Adipose tissue (tissue), 3 donors: Measurements from ENCODE around the gene TXNDC5. TPM values are rescaled to one million over a fixed set of nuclear protein-coding genes. Genes with fewer than 3 reads are reported as not detected.
"Not testable (repeated sequence)": the region's sequence is repeated elsewhere in the genome, so short reads cannot be mapped to it uniquely, and the experiment has no call there.

Experiments
- H3K27ac ChIP-seq: one replicate; pipeline ENCODE4 v1.5.1; 2013; ENCODE audit warnings: low read depth, low read length
- WGBS, 3 donors: extraction: QIAGEN DNeasy Blood & Tissue Kit; methylation state at CpG; one replicate each; pipeline ENCODE4 v1.1.7; 2013; 5-methylcytosine and 5-hydroxymethylcytosine counted together
- polyA plus RNA-seq, 3 donors: library from polyadenylated mRNA; stranded (reverse); fragments of 200-250 nt; gene quantifications; one replicate each; pipeline ENCODE4 v1.2.3, GENCODE V29; 2013
- donor health status: healthy with polysubstance abuse.
- donor health status: Bipolar disorder and iron deficiency.
- donor health status: healthy.

The TXNDC5 gene
- polyA plus RNA-seq, 3 donors = 88.6 to 123 (median 105) TPM

DNA sequence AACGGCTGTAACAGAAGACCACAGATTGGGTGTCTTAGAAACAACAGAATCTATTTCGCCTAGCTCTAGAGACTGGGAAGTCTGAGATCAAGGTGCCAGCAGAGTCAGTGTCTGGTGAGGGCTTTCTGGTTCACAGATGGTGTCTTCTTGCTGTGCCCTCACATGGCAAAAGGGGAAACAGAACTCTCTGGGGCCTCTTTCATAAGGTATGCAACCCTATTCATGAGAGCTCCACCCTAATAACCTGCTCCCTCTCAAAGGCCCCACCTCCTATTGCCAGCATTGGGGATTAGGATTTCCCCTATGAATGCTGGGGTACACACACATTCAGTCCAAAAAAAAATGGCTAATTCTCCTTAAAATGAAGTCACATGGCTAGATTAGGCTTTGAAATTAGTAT, 10.0 kb downstream of the TXNDC5 start:
- 72 to 92% (median 91%) methylated on average over 2 of the region's 2 CpGs for WGBS, 3 donors
- H3K27ac ChIP-seq = no peak overlapping the region

DNA sequence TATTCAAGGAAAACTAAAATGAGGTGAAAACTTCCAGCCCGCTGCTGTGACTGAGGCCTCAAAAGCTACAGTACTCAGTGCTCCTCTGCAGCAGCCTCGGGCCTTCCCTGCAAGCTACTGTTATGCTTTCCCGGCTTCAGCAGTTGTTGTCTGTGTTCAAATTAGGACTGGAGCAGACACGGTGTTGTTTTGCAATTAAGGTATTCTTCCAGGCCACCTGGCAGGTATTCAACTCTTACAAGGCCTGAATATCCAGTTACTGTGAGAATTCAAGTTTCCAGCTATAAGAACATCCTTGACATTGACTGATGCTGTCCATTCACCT, 10.7 kb downstream of the TXNDC5 start:
- WGBS, 3 donors = 52 to 81% (median 75%) methylated on average over 4 of the region's 4 CpGs
- H3K27ac ChIP-seq = no peak overlapping the region

DNA sequence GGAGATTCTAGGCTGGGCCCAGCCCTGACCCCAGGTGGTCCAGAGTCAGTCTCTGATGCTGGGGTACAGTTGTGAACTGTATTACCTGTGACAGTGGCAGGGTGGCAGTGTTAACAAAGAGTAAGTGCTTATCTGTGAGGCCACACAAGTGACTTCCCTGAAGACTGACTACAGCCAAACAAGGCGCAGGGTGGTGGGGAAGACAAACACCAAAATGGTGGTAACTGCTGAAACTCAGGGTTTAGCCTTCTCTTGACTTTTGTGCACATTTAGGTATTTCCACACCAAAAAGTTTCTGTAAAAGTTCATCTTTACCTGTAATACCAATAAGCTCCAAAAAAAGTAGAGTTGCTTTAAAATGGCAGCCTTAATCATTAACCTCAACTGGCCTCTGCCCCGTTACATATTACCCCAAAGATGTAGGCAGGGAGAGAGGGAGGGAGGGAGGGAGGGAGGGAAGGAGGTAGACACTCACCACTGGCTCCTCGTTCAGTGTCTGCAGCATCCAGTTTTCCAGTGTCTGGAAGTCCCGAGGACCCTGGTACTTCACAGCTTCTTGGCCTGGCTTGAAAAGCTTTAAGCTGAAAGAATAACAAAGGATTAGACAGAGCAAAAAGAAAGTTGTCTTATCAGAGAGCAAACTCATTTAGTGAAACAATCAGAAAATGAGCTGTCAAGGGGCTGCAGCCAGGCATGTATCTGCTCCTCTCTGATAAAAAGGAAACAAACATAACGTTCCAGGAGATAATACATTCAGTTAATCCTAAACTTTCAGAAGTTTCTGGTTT, 11.3 kb downstream of the TXNDC5 start:
- WGBS, 3 donors = 48 to 88% (median 77%) methylated on average over 5 of the region's 5 CpGs
- H3K27ac ChIP-seq = no peak overlapping the region

- WGBS, 3 donors = 86 to 93% (median 91%) methylated on average over 8 of the region's 8 CpGs
- not testable (repeated sequence) for H3K27ac ChIP-seq
These were observed 12.4 kb downstream of the TXNDC5 start for GRCh38 chr6:7898193-7898586.

DNA sequence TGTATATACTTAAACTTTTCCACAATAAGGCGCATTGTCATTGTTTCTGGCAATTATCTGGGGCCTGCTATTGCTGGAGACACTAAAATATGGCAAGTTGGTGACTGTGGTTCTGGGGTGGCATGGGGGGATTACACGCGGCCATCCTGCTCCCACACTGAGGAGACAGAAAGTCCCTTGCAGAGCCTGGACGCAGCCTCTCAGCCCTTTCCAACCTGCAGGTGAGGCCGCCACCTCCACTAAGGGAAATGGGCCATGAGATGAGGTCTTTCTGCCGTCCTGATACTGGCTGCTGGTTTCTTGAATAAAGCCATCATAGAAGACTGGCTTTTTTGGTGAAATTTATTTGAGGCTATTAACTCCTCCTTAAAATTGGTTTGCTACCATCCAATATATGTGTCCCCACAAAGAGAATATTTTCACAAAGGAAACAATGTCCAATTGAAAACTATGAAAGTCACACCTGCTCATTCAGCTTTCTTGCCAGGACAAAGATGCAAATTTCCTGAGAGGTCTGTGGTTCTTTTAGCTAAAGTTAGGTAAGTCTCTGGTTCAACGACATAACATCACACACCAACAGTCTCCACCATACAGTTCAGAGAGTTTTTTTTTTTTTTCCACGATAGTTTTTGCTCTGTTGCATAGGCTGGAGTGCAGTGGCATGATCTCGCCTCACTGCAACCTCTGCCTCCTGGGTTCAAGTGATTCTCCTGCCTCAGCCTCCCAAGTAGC, 13.0 kb downstream of the TXNDC5 start:
- 89 to 94% (median 92%) methylated on average over 9 of the region's 9 CpGs for WGBS, 3 donors
- no peak overlapping the region for H3K27ac ChIP-seq

- H3K27ac ChIP-seq = no peak overlapping the region
- 90 to 95% (median 91%) methylated on average over 6 of the region's 6 CpGs for WGBS, 3 donors
These were observed 14.1 kb downstream of the TXNDC5 start for GRCh38 chr6:7896465-7896987.

DNA sequence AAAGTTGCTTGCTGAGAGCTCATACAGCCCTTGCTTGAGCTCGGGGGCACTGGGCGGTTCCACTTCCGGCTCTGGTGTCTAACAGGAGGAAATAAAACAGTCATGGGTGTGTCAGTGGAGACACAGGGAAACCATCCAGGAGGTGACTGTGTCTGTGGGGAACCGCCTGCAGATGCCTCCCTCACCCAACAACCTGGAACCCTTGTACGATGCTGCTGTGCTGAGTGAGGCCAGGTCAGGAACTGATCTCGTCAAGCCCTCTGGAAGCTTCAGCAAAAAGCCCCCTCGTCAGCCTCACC, 15.5 kb downstream of the TXNDC5 start:
- H3K27ac ChIP-seq = no peak overlapping the region
- 76 to 91% (median 79%) methylated on average over 7 of the region's 7 CpGs for WGBS, 3 donors

DNA sequence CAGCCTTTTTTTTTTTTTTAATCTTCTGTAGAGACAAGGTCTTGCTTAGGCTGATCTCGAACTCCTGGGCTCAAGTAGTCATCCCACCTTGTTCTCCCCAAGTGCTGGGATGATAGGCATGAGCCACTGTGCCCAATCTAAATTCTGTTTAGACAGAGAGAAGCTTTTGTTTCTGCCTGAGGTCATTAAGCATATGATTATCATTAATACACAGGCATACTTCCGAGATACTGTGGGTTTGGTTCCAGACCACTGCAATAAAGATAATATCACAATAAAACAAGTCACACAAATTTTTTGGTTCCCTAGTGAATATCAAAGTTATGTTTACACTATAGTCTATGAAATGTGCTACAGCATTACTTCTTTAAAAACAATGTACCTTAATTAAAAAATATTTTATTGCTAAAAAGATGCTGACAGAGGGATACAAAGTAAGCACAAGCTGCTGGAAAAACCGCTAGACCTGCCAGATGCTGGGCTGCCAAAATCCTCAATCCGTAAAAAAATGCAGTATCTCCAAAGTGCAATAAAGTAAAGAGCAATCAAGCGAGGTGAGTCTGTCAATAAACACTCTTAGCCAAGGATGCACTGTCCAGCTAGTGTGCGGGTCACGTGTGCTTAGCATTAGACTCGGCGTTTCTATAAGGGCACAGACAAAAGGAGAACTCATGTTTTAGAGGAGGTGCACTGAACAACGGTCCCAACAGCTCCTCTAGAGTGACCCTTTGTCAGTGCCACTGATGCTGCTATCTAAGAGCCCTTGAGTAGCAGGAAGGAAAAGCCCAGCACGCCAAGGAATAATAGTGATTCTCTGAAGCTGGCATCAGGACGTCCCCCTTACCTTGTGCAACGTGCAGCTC, 16.1 kb downstream of the TXNDC5 start:
- 81 to 88% (median 82%) methylated on average over 13 of the region's 13 CpGs for WGBS, 3 donors
- no peak overlapping the region for H3K27ac ChIP-seq

DNA sequence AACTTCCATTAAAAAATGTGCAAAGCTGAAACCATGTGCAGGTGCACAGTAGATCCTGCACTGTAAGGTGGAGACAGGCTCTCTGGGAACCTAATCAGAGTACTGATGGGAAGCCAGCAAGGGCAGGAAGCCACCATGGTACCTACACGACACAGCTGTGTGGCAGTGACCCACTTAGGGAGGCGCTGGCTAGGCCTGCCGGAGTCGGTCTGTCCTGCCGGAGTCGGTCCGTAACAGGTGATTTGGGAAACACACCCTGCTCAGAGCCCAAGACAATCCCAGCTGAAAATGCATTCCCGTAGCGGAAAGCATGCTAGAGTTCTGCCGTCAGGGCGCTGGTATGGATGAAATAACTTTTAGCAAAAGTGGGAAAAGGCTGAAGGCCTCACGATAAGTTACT, 17.2 kb downstream of the TXNDC5 start:
- WGBS, 3 donors = 92 to 96% (median 94%) methylated on average over 12 of the region's 12 CpGs
- H3K27ac ChIP-seq = no peak overlapping the region

- WGBS, 3 donors = 92 to 97% (median 93%) methylated on average over 4 of the region's 4 CpGs
- H3K27ac ChIP-seq = not testable (repeated sequence)
These were observed 18.2 kb downstream of the TXNDC5 start for GRCh38 chr6:7892367-7892766.

DNA sequence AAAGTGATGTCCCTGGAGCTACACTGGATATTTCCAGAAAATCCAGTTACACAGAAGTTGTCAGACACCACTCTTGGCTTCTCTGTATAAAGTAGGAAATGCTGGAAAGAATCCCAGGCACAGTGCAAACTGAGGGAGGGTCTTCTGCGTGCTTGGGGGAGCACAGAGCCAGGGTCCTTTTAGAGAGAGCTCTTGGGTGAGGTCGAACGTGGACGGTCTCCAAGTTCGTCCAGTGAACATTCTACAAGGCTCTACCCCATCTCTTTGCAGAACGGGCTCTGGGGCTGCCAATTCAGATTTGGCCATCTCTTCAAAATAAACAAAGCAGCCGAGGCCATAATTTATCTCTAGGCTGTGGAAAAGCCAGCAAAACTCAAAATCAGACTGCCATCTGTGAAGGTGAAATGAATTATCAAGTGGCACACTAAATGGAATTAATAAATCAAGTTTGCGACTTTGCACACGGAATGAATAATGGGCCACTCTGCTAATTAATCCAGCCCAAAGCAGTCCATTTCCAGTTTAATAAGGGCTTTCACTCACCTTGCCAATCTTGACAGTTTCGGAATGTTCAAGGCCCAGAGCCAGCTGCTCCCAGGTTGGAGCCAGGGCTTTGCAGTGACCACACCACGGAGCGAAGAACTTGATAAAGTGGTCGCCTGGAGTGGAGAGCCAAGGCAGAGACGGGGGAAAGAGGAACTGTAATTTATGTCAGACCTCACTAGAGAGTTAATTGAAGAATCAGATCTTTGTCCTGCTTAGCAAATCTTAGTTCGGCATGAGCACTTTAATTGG, 19.3 kb downstream of the TXNDC5 start:
- H3K27ac ChIP-seq = no peak overlapping the region
- 73 to 86% (median 83%) methylated on average over 15 of the region's 15 CpGs for WGBS, 3 donors

DNA sequence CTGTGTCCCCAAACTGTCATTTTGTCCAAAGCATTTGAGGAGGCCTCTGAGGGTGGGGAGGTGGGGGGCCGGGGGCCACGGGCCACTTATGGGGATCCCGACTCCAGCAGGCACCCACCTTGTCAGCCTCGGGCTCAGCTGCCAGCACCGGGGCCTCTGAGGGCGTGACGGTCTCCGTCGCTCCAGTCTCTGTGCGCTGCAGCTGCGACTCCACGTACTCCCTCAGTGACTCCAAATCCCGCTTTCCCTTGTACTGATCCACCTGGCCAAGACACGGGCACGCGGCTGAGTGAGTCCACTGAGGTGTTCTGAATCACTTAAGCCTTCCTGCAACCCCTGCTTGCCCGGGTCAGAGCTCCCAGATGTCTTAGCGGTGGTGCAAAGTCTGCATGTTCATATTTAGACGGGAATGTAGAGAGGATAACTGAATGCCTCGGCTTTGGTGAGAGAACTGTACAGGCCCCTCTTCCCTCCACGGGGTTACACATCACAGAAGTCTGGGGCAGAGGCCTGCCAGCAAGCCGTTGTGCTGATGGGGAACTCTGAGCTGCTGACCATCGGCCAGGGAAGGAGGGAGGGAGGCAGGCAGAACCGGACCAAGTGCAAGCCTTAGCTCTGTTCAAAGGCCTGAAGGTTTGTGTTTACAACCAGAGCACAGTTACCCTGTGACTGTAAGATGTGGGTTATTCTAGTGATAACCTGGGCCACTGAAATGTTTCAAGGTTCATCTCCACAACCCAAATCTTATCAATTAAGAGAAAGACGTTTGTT, 21.8 kb downstream of the TXNDC5 start:
- H3K27ac ChIP-seq = no peak overlapping the region
- WGBS, 3 donors = 89 to 94% (median 91%) methylated on average over 25 of the region's 25 CpGs

GRCh38 chr6:7887278-7887991, 23.2 kb downstream of the TXNDC5 start:
- H3K27ac ChIP-seq = no peak overlapping the region
- 94 to 95% (median 94%) methylated on average over 21 of the region's 21 CpGs for WGBS, 3 donors

- H3K27ac ChIP-seq = no peak overlapping the region
- 91 to 98% (median 95%) methylated on average over 3 of the region's 3 CpGs for WGBS, 3 donors
These were observed 24.5 kb downstream of the TXNDC5 start for GRCh38 chr6:7886132-7886531.

- 86 to 92% (median 90%) methylated on average over 8 of the region's 8 CpGs for WGBS, 3 donors
These were observed 27.2 kb downstream of the TXNDC5 start for GRCh38 chr6:7883381-7883780.

GRCh38 chr6:7882505-7883257, 27.9 kb downstream of the TXNDC5 start:
- WGBS, 3 donors = 65 to 92% (median 92%) methylated on average over 19 of the region's 19 CpGs
- no peak overlapping the region for H3K27ac ChIP-seq

More at GRCh38 chr6:7883381-7883780, 27.2 kb downstream of the TXNDC5 start:
- no peak overlapping the region for H3K27ac ChIP-seq
